GM21423 (cell line): Measurements from ENCODE around the gene USP37.

Source experiments
- ATAC-seq: cut with Tn5 transposase; IDR thresholded peaks from one replicate; pipeline ENCODE4 v1.9.1; 2021; ENCODE audit warnings: mild to moderate bottlenecking, moderate library complexity; ENCODE audit not compliant: unreplicated experiment

Gene USP37

GRCh38 chr2:218405086-218405745 lies 162.9 kb downstream of the USP37 start:
- no peak for ATAC-seq

- no peak for ATAC-seq
These were observed 163.6 kb downstream of the USP37 start for GRCh38 chr2:218404351-218405085.

GRCh38 chr2:218403810-218404209 lies 164.3 kb downstream of the USP37 start:
- no peak for ATAC-seq

GRCh38 chr2:218402911-218403411 lies 165.2 kb downstream of the USP37 start:
- ATAC-seq: no peak

- no peak for ATAC-seq
These were observed 165.7 kb downstream of the USP37 start for GRCh38 chr2:218402491-218402901.

- no peak for ATAC-seq
These were observed 166.3 kb downstream of the USP37 start for GRCh38 chr2:218401890-218402289.

GRCh38 chr2:218400930-218401881 lies 166.9 kb downstream of the USP37 start:
- no peak for ATAC-seq
